HepG2 (cell line): ENCODE data around the gene CSNK1A1. TPM values are rescaled to one million over a fixed set of nuclear protein-coding genes. Genes with fewer than 3 reads are reported as not detected.
A peak's percentile ranks its signal among the peaks of the same experiment; 100 is the strongest.

Experiments
- ATF6 ChIP-seq: sonication (generic); formaldehyde crosslinking; conservative IDR thresholded peaks from 2 replicates; pipeline ENCODE4 v1.4.0; 2020; ENCODE audit warnings: missing genetic modification reagents
- CEBPG ChIP-seq: IDR thresholded peaks from 2 replicates; pipeline ENCODE4 v1.6.1; 2016
- EEA1 ChIP-seq: sonication (generic); formaldehyde crosslinking; IDR thresholded peaks from 2 replicates; pipeline ENCODE4 v1.5.1; 2020; ENCODE audit warnings: mild to moderate bottlenecking, missing genetic modification reagents, borderline replicate concordance
- FLYWCH1 ChIP-seq: sonication (generic); formaldehyde crosslinking; IDR thresholded peaks from 2 replicates; pipeline ENCODE4 v1.8.1; 2023; ENCODE audit warnings: mild to moderate bottlenecking, missing genetic modification reagents
- HHEX ChIP-seq: IDR thresholded peaks from 2 replicates; pipeline ENCODE4 v1.6.1; 2016; ENCODE audit warnings: control low read depth
- IRF2 ChIP-seq: IDR thresholded peaks from 2 replicates; pipeline ENCODE4 v1.6.1; 2018; ENCODE audit warnings: missing genetic modification reagents, missing compliant biosample characterization
- KDM5A ChIP-seq: fragments of 200-600 bp; sonication (generic); IDR thresholded peaks from 2 replicates; pipeline ENCODE4 v1.7.0; 2018; ENCODE audit warnings: antibody characterized with exemption, mild to moderate bottlenecking, low read length, borderline replicate concordance
- PATZ1 ChIP-seq: sonication (generic); formaldehyde crosslinking; IDR thresholded peaks from 2 replicates; pipeline ENCODE4 v1.4.0; 2020; ENCODE audit warnings: missing genetic modification reagents
- PAXIP1 ChIP-seq: sonication (generic); formaldehyde crosslinking; conservative IDR thresholded peaks from 2 replicates; pipeline ENCODE4 v1.4.0; 2020; ENCODE audit warnings: mild to moderate bottlenecking, missing genetic modification reagents, moderate library complexity
- SATB2 ChIP-seq: sonication (generic); formaldehyde crosslinking; IDR thresholded peaks from 2 replicates; pipeline ENCODE4 v1.5.0; 2020; ENCODE audit warnings: missing genetic modification reagents
- SP5 ChIP-seq: IDR thresholded peaks from 2 replicates; pipeline ENCODE4 v1.6.1; 2016; ENCODE audit warnings: low read depth, borderline replicate concordance
- TBL1XR1 ChIP-seq: fragments of 150-350 bp; IDR thresholded peaks from 2 replicates; pipeline ENCODE4 v1.6.1; 2014; ENCODE audit warnings: borderline replicate concordance, low read length; ENCODE audit not compliant: partially characterized antibody
- ZFP36L1 ChIP-seq: sonication (generic); formaldehyde crosslinking; IDR thresholded peaks from 2 replicates; pipeline ENCODE4 v1.8.0; 2022; ENCODE audit warnings: mild to moderate bottlenecking, missing genetic modification reagents, moderate library complexity
- ZKSCAN5 ChIP-seq: sonication (generic); formaldehyde crosslinking; IDR thresholded peaks from 2 replicates; pipeline ENCODE4 v1.5.1; 2020; ENCODE audit warnings: mild to moderate bottlenecking, missing genetic modification reagents
- ZMYM4 ChIP-seq: sonication (generic); formaldehyde crosslinking; IDR thresholded peaks from 2 replicates; pipeline ENCODE4 v1.8.1; 2023; ENCODE audit warnings: mild to moderate bottlenecking, missing genetic modification reagents
- ZNF260 ChIP-seq: sonication (generic); formaldehyde crosslinking; IDR thresholded peaks from 2 replicates; pipeline ENCODE4 v1.4.0; 2020; ENCODE audit warnings: missing genetic modification reagents, low read depth, mild to moderate bottlenecking, borderline replicate concordance
- ZNF264 ChIP-seq: sonication (generic); formaldehyde crosslinking; IDR thresholded peaks from 2 replicates; pipeline ENCODE4 v1.4.0; 2020; ENCODE audit warnings: missing genetic modification reagents
- ZNF510 ChIP-seq: sonication (generic); formaldehyde crosslinking; IDR thresholded peaks from 2 replicates; pipeline ENCODE4 v1.4.0; 2020; ENCODE audit warnings: low read depth, mild to moderate bottlenecking, missing genetic modification reagents
- ZNF678 ChIP-seq: sonication (generic); formaldehyde crosslinking; IDR thresholded peaks from 2 replicates; pipeline ENCODE4 v1.4.0; 2020; ENCODE audit warnings: mild to moderate bottlenecking, missing genetic modification reagents
- ZNF775 ChIP-seq: sonication (generic); formaldehyde crosslinking; IDR thresholded peaks from 2 replicates; pipeline ENCODE4 v1.4.0; 2020; ENCODE audit warnings: missing genetic modification reagents, mild to moderate bottlenecking, moderate library complexity, borderline replicate concordance
- ZNF777 ChIP-seq: sonication (generic); formaldehyde crosslinking; IDR thresholded peaks from 2 replicates; pipeline ENCODE4 v1.4.0; 2020; ENCODE audit warnings: missing genetic modification reagents
- polyA plus RNA-seq, 8 experiments: library from polyadenylated mRNA; depleted of rRNA in 3 of 8; stranded (reverse) in 7 of 8; unstranded in 1 of 8; fragments of >200 nt; fragmentation: Illumina TruSeq in 4 of 8; extraction: Trizol in 4 of 8; gene quantifications; 2 replicates each; pipeline versions ENCODE4 v1.2.1 to v1.2.3, GENCODE V29; 2011 to 2016; ENCODE audit warnings: low read depth in 4 of 8, missing spikeins in 1 of 8, mixed read lengths in 1 of 8; ENCODE audit not compliant: insufficient read depth in 1 of 8
- total RNA-seq, 5 experiments: library from RNA; depleted of rRNA; stranded (reverse); fragments of >200 nt; fragmentation: Illumina TruSeq; extraction: Trizol; gene quantifications; 2 replicates each; pipeline ENCODE4 v1.2.3, GENCODE V29; 2016; ENCODE audit warnings: low read depth in 1 of 5

CSNK1A1 gene
- total and polyA plus RNA-seq, 2 of the 13 experiments (the other 11 are each of a cell fraction or from before 2014, with no cell fraction given): 89.0 to 149 TPM

GRCh38 chr5:149551227-149552037, at the start of gene CSNK1A1 (continued):
- peak; percentile 37; the same call in 1 of the 2 replicates for TF ChIP-seq SP5
- TF ChIP-seq ZNF510 (CRISPR knock-in tag): 0 out of 2 replicates have a peak, but pooled peaks have one; percentile 29
- no peak for TF ChIP-seq ZNF775 (CRISPR knock-in tag)
- peak; percentile 65 for TF ChIP-seq PAXIP1 (CRISPR knock-in tag)
- no peak for TF ChIP-seq ZNF260 (CRISPR knock-in tag)
- TF ChIP-seq PATZ1 (CRISPR knock-in tag): peak; percentile 72
- no peak for TF ChIP-seq ZNF264 (CRISPR knock-in tag)
- TF ChIP-seq SATB2: 0 out of 2 replicates have a peak, but pooled peaks have one; percentile 27
- TF ChIP-seq TBL1XR1: no peak
- no peak for TF ChIP-seq FLYWCH1
- no peak for TF ChIP-seq ZNF777 (CRISPR knock-in tag)
- no peak for TF ChIP-seq EEA1
- no peak for TF ChIP-seq HHEX (CRISPR knock-in tag)
- peak; percentile 91 for TF ChIP-seq ZMYM4
- TF ChIP-seq ZFP36L1: no peak; the same call in 1 of the 2 replicates
- 0 out of 2 replicates have a peak, but pooled peaks have one; percentile 62 for TF ChIP-seq ATF6 (CRISPR knock-in tag)
- TF ChIP-seq CEBPG: peak; percentile 43
- TF ChIP-seq IRF2 (CRISPR knock-in tag): peak; percentile 74
- TF ChIP-seq ZKSCAN5 (CRISPR knock-in tag): no peak
- peak; percentile 79; the same call in 1 of the 2 replicates for TF ChIP-seq KDM5A
- TF ChIP-seq ZNF678: no peak; the same call in 1 of the 2 replicates
